MM.1S (cell line): ENCODE measurements around the gene SPOCK1.

ENCODE experiments used
- CTCF ChIP-seq: fragments of 300-600 bp; sonication (generic); IDR thresholded peaks from 2 replicates; pipeline ENCODE4 v1.5.1; 2016; ENCODE audit warnings: antibody characterized with exemption, low read length, mixed read lengths
- EZH2phosphoT487 ChIP-seq: fragments of 300-600 bp; sonication (generic); IDR thresholded peaks from 2 replicates; pipeline ENCODE4 v1.6.1; 2018; ENCODE audit warnings: antibody characterized with exemption, low read length

- TF ChIP-seq CTCF (no peak), EZH2phosphoT487 (no peak)
Measured at GRCh38 chr5:137437774-137438173, 61.4 kb downstream of the SPOCK1 start.
